Measurements from ENCODE around the gene CCDC81.
"Not testable (repeated sequence)": the region's sequence is repeated elsewhere in the genome, so short reads cannot be mapped to it uniquely, and the experiment has no call there.

Gene CCDC81

DNA sequence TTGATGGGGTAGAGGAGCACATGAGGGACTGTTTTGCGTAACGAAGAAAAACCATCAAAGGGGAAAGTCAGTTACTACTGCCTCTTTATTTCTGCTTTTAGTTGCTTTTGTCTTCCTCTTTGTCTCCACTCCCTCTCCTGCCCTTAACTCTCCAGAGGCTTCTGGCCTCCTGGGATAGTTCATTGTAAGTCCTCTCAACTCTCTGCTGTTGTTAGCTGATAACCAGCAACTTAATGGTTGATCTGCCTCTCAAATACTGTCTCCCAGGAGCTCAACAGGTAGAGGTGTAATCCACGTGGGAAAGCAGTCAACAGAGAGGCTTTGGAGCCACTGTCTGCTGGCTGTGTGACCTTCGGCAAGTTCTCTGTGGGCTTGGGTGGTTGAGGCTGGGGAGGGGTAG lies 47.3 kb downstream of the CCDC81 start:
- DNase-seq (ENCODE audit: low spot score) = no peak
- TF ChIP-seq, protein P1, sequence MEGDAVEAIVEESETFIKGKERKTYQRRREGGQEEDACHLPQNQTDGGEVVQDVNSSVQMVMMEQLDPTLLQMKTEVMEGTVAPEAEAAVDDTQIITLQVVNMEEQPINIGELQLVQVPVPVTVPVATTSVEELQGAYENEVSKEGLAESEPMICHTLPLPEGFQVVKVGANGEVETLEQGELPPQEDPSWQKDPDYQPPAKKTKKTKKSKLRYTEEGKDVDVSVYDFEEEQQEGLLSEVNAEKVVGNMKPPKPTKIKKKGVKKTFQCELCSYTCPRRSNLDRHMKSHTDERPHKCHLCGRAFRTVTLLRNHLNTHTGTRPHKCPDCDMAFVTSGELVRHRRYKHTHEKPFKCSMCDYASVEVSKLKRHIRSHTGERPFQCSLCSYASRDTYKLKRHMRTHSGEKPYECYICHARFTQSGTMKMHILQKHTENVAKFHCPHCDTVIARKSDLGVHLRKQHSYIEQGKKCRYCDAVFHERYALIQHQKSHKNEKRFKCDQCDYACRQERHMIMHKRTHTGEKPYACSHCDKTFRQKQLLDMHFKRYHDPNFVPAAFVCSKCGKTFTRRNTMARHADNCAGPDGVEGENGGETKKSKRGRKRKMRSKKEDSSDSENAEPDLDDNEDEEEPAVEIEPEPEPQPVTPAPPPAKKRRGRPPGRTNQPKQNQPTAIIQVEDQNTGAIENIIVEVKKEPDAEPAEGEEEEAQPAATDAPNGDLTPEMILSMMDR (IDR thresholded peaks at IDR 0.05; ENCODE audit: extremely low read depth, missing control alignments) = no peak

DNA sequence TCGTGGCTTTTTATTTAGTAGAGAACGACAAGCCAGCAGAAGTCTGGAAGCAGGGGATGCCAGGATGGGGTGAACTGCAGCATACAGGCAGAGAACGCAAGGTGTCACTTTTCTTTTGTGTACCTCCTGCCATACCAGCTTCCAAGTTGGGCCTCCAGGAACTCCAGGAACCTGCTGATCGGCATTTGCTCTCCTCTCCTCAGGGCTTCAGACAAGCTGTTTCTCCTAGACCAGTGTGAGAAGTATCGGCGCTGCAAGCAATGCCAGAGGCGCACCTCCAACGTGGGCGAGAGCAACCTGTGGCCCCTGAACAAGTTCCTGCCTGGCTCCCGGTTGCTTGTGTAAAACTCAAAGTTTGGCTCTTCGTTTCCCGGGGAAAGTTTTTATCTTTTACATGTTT lies 47.7 kb downstream of the CCDC81 start:
- no peak for DNase-seq (ENCODE audit: low spot score)
- TF ChIP-seq, protein P1 (IDR thresholded peaks at IDR 0.05; ENCODE audit: extremely low read depth, missing control alignments) = no peak

DNA sequence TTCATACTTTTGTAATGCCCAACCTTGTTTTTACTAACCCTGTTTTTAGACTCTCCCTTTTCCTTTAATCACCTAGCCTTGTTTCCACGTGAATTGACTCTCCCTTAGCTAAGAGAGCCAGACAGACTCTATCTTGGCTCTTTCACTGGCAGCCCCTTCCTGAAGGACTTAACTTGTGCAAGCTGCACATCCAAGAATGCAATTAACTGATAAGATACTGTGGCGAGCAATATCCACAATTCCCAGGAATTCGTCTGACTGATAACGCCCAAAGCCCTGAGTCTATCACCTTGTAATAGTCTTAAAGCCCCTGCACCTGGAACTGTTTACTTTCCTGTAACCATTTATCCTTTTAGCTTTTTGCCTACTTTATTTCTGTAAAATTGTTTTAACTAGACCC lies 48.8 kb downstream of the CCDC81 start:
- not testable (repeated sequence) for DNase-seq (ENCODE audit: low spot score)

DNA sequence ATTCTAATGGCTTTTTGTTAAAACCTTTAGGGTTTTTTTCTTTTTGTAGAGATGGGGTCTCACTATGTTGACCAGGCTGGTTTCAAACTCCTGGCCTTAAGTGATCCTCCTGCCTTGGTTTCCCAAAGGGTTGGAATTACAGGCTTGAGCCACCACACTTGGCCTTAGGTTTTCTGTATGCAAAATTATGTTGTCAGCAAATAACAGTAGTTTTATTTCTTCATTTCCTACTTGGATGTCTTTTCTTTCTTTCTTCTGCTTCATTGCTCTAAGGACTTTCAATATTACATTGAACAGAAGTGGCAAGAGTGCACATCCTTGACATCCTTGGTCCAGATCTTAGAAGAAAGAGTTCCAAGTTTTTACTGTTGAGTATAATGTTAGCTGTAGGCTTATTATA lies 52.8 kb downstream of the CCDC81 start:
- no peak for DNase-seq (ENCODE audit: low spot score)
- TF ChIP-seq, protein P1 (IDR thresholded peaks at IDR 0.05; ENCODE audit: extremely low read depth, missing control alignments) = no peak

DNA sequence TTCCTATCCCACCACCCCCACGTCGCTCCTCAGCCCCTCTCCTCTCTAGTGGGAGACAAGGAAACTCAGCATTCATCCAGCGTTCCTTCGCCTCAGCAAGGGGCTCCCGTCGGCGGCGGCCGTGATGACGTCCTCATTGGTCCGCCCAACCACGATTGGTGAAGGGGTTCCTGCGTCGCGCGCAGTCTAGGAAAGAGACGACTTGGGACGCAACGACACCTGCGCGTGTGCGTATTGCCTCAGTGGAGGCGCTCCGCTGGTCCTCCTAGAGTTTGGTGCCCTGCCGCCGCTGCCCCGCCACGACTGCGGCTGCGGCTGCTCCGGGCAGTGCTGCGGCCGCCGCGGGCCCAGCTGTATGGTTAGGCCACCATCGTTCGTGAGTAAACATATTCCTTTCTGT lies 56.6 kb downstream of the CCDC81 start:
- TF ChIP-seq, protein P1 (IDR thresholded peaks at IDR 0.05; ENCODE audit: extremely low read depth, missing control alignments) = no peak
- peak; percentile 70 for DNase-seq (ENCODE audit: low spot score)

DNA sequence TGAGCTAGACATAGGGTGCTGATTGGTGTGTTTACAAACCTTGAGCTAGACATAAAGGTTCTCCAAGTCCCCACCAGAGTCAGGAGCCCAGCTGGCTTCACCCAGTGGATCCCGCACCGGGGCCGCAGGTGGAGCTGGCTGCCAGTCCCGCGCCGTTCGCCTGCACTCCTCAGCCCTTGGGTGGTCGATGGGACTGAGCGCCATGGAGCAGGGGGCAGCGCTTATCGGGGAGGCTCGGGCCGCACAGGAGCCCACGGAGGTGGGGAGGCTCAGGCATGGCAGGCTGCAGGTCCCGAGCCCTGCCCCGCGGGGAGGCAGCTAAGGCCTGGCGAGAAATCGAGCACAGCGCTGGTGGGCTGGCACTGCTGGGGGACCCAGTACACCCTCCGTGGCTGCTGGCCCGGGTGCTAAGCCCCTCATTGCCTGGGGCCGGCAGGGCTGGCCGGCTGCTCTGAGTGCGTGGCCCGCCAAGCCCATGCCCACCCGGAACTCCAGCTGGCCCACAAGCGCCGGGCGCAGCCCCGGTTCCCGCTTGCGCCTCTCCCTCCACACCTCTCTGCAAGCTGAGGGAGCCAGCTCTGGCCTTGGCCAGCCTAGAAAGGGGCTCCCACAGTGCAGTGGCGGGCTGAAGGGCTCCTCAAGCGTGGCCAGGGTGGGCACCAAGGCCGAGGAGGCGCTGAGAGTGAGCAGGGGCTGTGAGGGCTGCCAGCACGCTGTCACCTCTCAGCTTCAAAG lies 58.8 kb downstream of the CCDC81 start:
- DNase-seq (ENCODE audit: low spot score) = not testable (repeated sequence)

DNA sequence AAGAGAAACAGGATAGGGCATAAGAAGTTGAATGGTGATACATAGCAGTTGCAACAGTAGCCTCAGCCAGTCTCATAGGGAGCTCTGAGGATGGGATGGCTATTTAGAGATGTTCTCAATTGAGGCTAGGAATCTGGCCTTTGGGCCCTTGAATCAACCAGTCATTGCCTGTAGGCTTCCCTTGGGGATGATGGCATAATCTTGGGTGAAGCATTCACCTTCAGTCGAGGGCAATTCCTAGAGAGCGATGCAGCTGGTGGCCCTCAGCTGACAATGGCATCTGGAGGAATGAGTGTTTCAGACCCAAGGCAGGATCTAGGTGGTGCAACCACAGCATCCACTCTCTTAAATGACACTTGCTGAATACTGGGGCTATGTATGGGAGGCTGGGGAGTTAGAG lies 61.0 kb downstream of the CCDC81 start:
- no peak for DNase-seq (ENCODE audit: low spot score)
- TF ChIP-seq, protein P1 (IDR thresholded peaks at IDR 0.05; ENCODE audit: extremely low read depth, missing control alignments) = no peak

DNA sequence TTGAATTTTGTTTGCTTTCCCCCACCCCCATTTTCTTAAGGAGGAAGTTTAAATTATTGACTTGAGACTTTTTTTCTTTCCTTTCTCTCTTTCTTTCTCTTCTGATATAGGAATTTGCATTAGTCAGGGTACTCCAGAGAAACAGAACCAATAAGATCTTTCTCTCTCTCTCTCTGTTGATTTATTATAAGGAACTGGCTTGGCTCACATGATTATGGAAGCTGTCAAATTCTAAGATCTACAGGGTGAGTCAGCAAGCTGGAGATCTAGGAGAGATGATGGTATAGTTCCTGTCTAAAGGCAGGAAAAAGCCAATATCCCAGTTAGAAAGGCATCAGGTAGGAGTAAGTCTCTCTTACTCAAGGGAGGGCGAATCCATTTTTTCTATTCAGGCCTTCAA lies 64.0 kb downstream of the CCDC81 start:
- DNase-seq (ENCODE audit: low spot score) = no peak

More for the DNA sequence above, 64.0 kb downstream of the CCDC81 start:
- TF ChIP-seq, protein P1 (IDR thresholded peaks at IDR 0.05; ENCODE audit: extremely low read depth, missing control alignments) = no peak

All from GM20000 (cell line).